COLO668 (cell line): ENCODE measurements around the gene CSNK2A3.

Experiments used
- DNase-seq: peaks from one replicate; lab custom pipeline; 2025; ENCODE audit not compliant: unreplicated experiment; lab: John Stamatoyannopoulos, UW

The CSNK2A3 gene

GRCh38 chr11:11338304-11338703 is 14.7 kb downstream of the CSNK2A3 start:
- DNase-seq: no peak

- DNase-seq: no peak
These were observed 16.4 kb downstream of the CSNK2A3 start for GRCh38 chr11:11336664-11337063.

GRCh38 chr11:11335043-11335442 is 18.0 kb downstream of the CSNK2A3 start:
- DNase-seq: no peak

- no peak for DNase-seq
These were observed 18.4 kb downstream of the CSNK2A3 start for GRCh38 chr11:11334607-11335006.

- DNase-seq: peak; percentile 60
These were observed 20.8 kb downstream of the CSNK2A3 start for GRCh38 chr11:11332141-11332710.

GRCh38 chr11:11329062-11329806 is 23.8 kb downstream of the CSNK2A3 start:
- DNase-seq: no peak

GRCh38 chr11:11324090-11324489 is 29.0 kb downstream of the CSNK2A3 start:
- DNase-seq: no peak

GRCh38 chr11:11322101-11322500 is 30.9 kb downstream of the CSNK2A3 start:
- DNase-seq: no peak

- DNase-seq: no peak
These were observed 32.2 kb downstream of the CSNK2A3 start for GRCh38 chr11:11320825-11321224.

GRCh38 chr11:11318961-11319360 is 34.1 kb downstream of the CSNK2A3 start:
- DNase-seq: no peak

GRCh38 chr11:11318461-11318860 is 34.6 kb downstream of the CSNK2A3 start:
- no peak for DNase-seq

GRCh38 chr11:11316651-11317230 is 36.3 kb downstream of the CSNK2A3 start:
- no peak for DNase-seq

- no peak for DNase-seq
These were observed 39.0 kb downstream of the CSNK2A3 start for GRCh38 chr11:11313902-11314692.

- DNase-seq: peak; percentile 8
These were observed 39.6 kb downstream of the CSNK2A3 start for GRCh38 chr11:11313426-11313825.

- no peak for DNase-seq
These were observed 40.3 kb downstream of the CSNK2A3 start for GRCh38 chr11:11312738-11313137.

- DNase-seq: no peak
These were observed 41.9 kb downstream of the CSNK2A3 start for GRCh38 chr11:11311169-11311568.

GRCh38 chr11:11309906-11310305 is 43.1 kb downstream of the CSNK2A3 start:
- DNase-seq: no peak

- DNase-seq: no peak
These were observed 44.8 kb downstream of the CSNK2A3 start for GRCh38 chr11:11308249-11308648.

- DNase-seq: no peak
These were observed 46.2 kb downstream of the CSNK2A3 start for GRCh38 chr11:11306855-11307254.

- no peak for DNase-seq
These were observed 48.5 kb downstream of the CSNK2A3 start for GRCh38 chr11:11304550-11304949.

GRCh38 chr11:11302565-11302964 is 50.5 kb downstream of the CSNK2A3 start:
- no peak for DNase-seq
